PFSK-1 (cell line): Measurements from ENCODE around the gene ZCCHC13.

Experiments
- FOXP2 ChIP-seq: optimal IDR thresholded peaks from 2 replicates; pipeline ENCODE3; 2011; ENCODE audit warnings: borderline replicate concordance, control low read depth, inconsistent platforms; ENCODE audit not compliant: insufficient read depth; ENCODE audit errors: extremely low read length, extremely low read depth
- POLR2AphosphoS5 ChIP-seq: IDR thresholded peaks from 2 replicates; pipeline ENCODE4 v1.6.1; 2012; ENCODE audit warnings: low read depth, mild to moderate bottlenecking, control low read depth, low read length, moderate library complexity
- REST ChIP-seq, 2 experiments: IDR thresholded peaks; 2 replicates each; pipeline versions ENCODE4 v1.6.1 to v1.8.0; 2011 to 2012; ENCODE audit warnings: low read depth in 2 of 2, low read length in 2 of 2, control low read depth in 1 of 2, inconsistent platforms in 1 of 2, mild to moderate bottlenecking in 1 of 2, moderate library complexity in 1 of 2; ENCODE audit not compliant: insufficient read depth in 1 of 2
- SIN3A ChIP-seq: IDR thresholded peaks from 2 replicates; pipeline ENCODE4 v1.6.1; 2012; ENCODE audit warnings: mild to moderate bottlenecking, low read length, moderate library complexity, borderline replicate concordance; ENCODE audit not compliant: insufficient read depth
- TAF1 ChIP-seq: IDR thresholded peaks from 2 replicates; pipeline ENCODE4 v1.6.1; 2012; ENCODE audit warnings: low read length, control low read depth, borderline replicate concordance; ENCODE audit not compliant: insufficient read depth

Gene ZCCHC13

GRCh38 chrX:74274516-74274915, 29.5 kb upstream of the ZCCHC13 start:
- no peak for TF ChIP-seq POLR2AphosphoS5

- TF ChIP-seq TAF1 = no peak
- no peak for TF ChIP-seq SIN3A
- no peak for TF ChIP-seq POLR2AphosphoS5
- TF ChIP-seq REST (IDR thresholded peaks at IDR 0.05; ENCODE audit: insufficient read depth in 1 of 2, low read depth in 2 of 2, low read length in 2 of 2) = no peak
- no peak for TF ChIP-seq FOXP2
These were observed 26.7 kb upstream of the ZCCHC13 start for GRCh38 chrX:74277320-74277719.

- TF ChIP-seq POLR2AphosphoS5 = no peak
- no peak for TF ChIP-seq REST (IDR thresholded peaks at IDR 0.05; ENCODE audit: insufficient read depth in 1 of 2, low read depth in 2 of 2, low read length in 2 of 2)
These were observed 26.1 kb upstream of the ZCCHC13 start for GRCh38 chrX:74277846-74278245.

GRCh38 chrX:74280759-74281158, 23.2 kb upstream of the ZCCHC13 start:
- TF ChIP-seq POLR2AphosphoS5 = no peak
- TF ChIP-seq REST (IDR thresholded peaks at IDR 0.05; ENCODE audit: insufficient read depth in 1 of 2, low read depth in 2 of 2, low read length in 2 of 2) = no peak
- no peak for TF ChIP-seq SIN3A
- TF ChIP-seq FOXP2 = no peak
- TF ChIP-seq TAF1 = no peak

- TF ChIP-seq FOXP2 = no peak
- no peak for TF ChIP-seq REST (IDR thresholded peaks at IDR 0.05; ENCODE audit: insufficient read depth in 1 of 2, low read depth in 2 of 2, low read length in 2 of 2)
- TF ChIP-seq SIN3A = no peak
- no peak for TF ChIP-seq TAF1
- no peak for TF ChIP-seq POLR2AphosphoS5
These were observed 19.5 kb upstream of the ZCCHC13 start for GRCh38 chrX:74284391-74284952.
